OCI-LY3 (cell line): ENCODE results near the gene DLD.
"Not testable (repeated sequence)": the region's sequence is repeated elsewhere in the genome, so short reads cannot be mapped to it uniquely, and the experiment has no call there.

Experiments used
- EZH2phosphoT487 ChIP-seq: fragments of 200-600 bp; shearing (Covaris generic); IDR thresholded peaks from 2 replicates; pipeline ENCODE4 v1.6.1; 2018; ENCODE audit warnings: antibody characterized with exemption, mixed run types, low read depth
- TF ChIP-seq, protein P1 (sequence below): fragments of 200-600, 300-600 bp; sonication (generic); IDR thresholded peaks from 2 replicates; pipeline ENCODE4 v1.5.1; 2014; ENCODE audit warnings: antibody characterized with exemption, low read length, low read depth

DNA sequence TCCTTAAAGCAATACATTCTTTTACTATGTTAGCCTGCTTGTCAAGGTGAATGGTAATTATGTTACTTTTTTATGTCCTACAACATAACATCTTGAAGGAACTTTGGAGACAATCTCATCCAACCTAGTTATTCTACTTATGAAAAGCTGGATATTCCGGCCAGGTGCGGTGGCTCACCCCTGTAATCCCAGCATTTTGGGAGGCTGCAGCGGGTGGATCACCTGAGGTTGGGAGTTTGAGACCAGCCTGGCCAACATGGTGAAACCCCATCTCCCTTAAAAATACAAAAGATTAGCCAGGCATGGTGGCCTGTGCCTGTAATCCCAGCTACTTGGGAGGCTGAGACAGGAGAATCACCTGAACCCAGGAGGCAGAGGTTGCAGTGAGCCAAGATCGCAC is 66.0 kb downstream of the DLD start:
- TF ChIP-seq, protein P1, sequence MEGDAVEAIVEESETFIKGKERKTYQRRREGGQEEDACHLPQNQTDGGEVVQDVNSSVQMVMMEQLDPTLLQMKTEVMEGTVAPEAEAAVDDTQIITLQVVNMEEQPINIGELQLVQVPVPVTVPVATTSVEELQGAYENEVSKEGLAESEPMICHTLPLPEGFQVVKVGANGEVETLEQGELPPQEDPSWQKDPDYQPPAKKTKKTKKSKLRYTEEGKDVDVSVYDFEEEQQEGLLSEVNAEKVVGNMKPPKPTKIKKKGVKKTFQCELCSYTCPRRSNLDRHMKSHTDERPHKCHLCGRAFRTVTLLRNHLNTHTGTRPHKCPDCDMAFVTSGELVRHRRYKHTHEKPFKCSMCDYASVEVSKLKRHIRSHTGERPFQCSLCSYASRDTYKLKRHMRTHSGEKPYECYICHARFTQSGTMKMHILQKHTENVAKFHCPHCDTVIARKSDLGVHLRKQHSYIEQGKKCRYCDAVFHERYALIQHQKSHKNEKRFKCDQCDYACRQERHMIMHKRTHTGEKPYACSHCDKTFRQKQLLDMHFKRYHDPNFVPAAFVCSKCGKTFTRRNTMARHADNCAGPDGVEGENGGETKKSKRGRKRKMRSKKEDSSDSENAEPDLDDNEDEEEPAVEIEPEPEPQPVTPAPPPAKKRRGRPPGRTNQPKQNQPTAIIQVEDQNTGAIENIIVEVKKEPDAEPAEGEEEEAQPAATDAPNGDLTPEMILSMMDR = not testable (repeated sequence)
- TF ChIP-seq EZH2phosphoT487 = not testable (repeated sequence)
